Chondrocyte (in vitro differentiated cells): Measurements from ENCODE around the gene ACACA. TPM values are rescaled to one million over a fixed set of nuclear protein-coding genes. Genes with fewer than 3 reads are reported as not detected.

ENCODE experiments used
- DNase-seq: peaks from one replicate; pipeline ENCODE4 v3.0.0; 2021; ENCODE audit warnings: mixed read lengths, low spot score
- H3K27ac Mint-ChIP-seq: one replicate; pipeline ENCODE4 v1.8.0; 2021; ENCODE audit warnings: mild to moderate bottlenecking, moderate library complexity, mixed read lengths; ENCODE audit not compliant: unreplicated experiment
- H3K27me3 Mint-ChIP-seq: 2 replicates; pipeline ENCODE4 v1.8.0; 2021; ENCODE audit warnings: low read depth, mixed read lengths
- H3K36me3 Mint-ChIP-seq: 2 replicates; pipeline ENCODE4 v1.8.0; 2021; ENCODE audit warnings: low read depth, mixed read lengths
- H3K4me1 Mint-ChIP-seq: 2 replicates; pipeline ENCODE4 v1.8.0; 2021; ENCODE audit warnings: low read depth, mild to moderate bottlenecking, mixed read lengths
- H3K4me3 Mint-ChIP-seq: one replicate; pipeline ENCODE4 v1.8.0; 2021; ENCODE audit warnings: mild to moderate bottlenecking, moderate library complexity, mixed read lengths; ENCODE audit not compliant: unreplicated experiment
- H3K9me3 Mint-ChIP-seq: 2 replicates; pipeline ENCODE4 v1.8.0; 2021; ENCODE audit warnings: low read depth, mixed read lengths
- CTCF ChIP-seq: fragments of 200-600 bp; sonication (generic); IDR thresholded peaks from 2 replicates; pipeline ENCODE4 v1.5.0; 2021; ENCODE audit warnings: antibody characterized with exemption, mild to moderate bottlenecking, moderate library complexity
- total RNA-seq: library from RNA; stranded (reverse); gene quantifications from 3 replicates; pipeline ENCODE4 v1.2.1, GENCODE V29; 2021

Gene ACACA
- total RNA-seq, 1 donor from 2014 or later, result 77.1 TPM

GRCh38 chr17:37092701-37093100 lies 313.9 kb downstream of the ACACA start:
- no peaks in the 10 kb centered on the region for H3K27me3 Mint-ChIP-seq
- H3K9me3 Mint-ChIP-seq, result no peaks in the 10 kb centered on the region
- no peak overlapping the region for H3K4me3 Mint-ChIP-seq
- H3K27ac Mint-ChIP-seq, result no peak overlapping the region
- TF ChIP-seq CTCF, result no peak
- H3K4me1 Mint-ChIP-seq, result no peaks in the 10 kb centered on the region
- no peak for DNase-seq
- H3K36me3 Mint-ChIP-seq, result peaks cover 33% of the 10 kb centered on the region

- no peak overlapping the region for H3K4me3 Mint-ChIP-seq
- H3K4me1 Mint-ChIP-seq, result no peaks in the 10 kb centered on the region
- no peak overlapping the region for H3K27ac Mint-ChIP-seq
- no peaks in the 10 kb centered on the region for H3K9me3 Mint-ChIP-seq
- no peak for DNase-seq
- no peak for TF ChIP-seq CTCF
- peaks cover 35% of the 10 kb centered on the region for H3K36me3 Mint-ChIP-seq
- no peaks in the 10 kb centered on the region for H3K27me3 Mint-ChIP-seq
Measured at GRCh38 chr17:37092071-37092470, 314.6 kb downstream of the ACACA start.

GRCh38 chr17:37090941-37091340 lies 315.7 kb downstream of the ACACA start:
- H3K27me3 Mint-ChIP-seq, result no peaks in the 10 kb centered on the region
- H3K4me3 Mint-ChIP-seq, result no peak overlapping the region
- DNase-seq, result no peak
- TF ChIP-seq CTCF, result no peak
- H3K4me1 Mint-ChIP-seq, result no peaks in the 10 kb centered on the region
- H3K9me3 Mint-ChIP-seq, result no peaks in the 10 kb centered on the region
- peaks cover 31% of the 10 kb centered on the region for H3K36me3 Mint-ChIP-seq
- no peak overlapping the region for H3K27ac Mint-ChIP-seq

GRCh38 chr17:37089956-37090355 lies 316.7 kb downstream of the ACACA start:
- H3K4me3 Mint-ChIP-seq, result no peak overlapping the region
- H3K27me3 Mint-ChIP-seq, result no peaks in the 10 kb centered on the region
- DNase-seq, result no peak
- H3K4me1 Mint-ChIP-seq, result no peaks in the 10 kb centered on the region
- TF ChIP-seq CTCF, result no peak
- peaks cover 30% of the 10 kb centered on the region for H3K36me3 Mint-ChIP-seq
- H3K27ac Mint-ChIP-seq, result no peak overlapping the region
- H3K9me3 Mint-ChIP-seq, result no peaks in the 10 kb centered on the region

- peak; percentile 29 for TF ChIP-seq CTCF
- no peaks in the 10 kb centered on the region for H3K4me1 Mint-ChIP-seq
- H3K9me3 Mint-ChIP-seq, result no peaks in the 10 kb centered on the region
- H3K4me3 Mint-ChIP-seq, result no peak overlapping the region
- DNase-seq, result no peak
- no peak overlapping the region for H3K27ac Mint-ChIP-seq
- no peaks in the 10 kb centered on the region for H3K27me3 Mint-ChIP-seq
- peaks cover 27% of the 10 kb centered on the region for H3K36me3 Mint-ChIP-seq
Measured at GRCh38 chr17:37088913-37089312, 317.7 kb downstream of the ACACA start.
